ENCODE measurements around the gene NEK3. TPM values are rescaled to one million over a fixed set of nuclear protein-coding genes. Genes with fewer than 3 reads are reported as not detected.
"Not testable (repeated sequence)": the region's sequence is repeated elsewhere in the genome, so short reads cannot be mapped to it uniquely, and the experiment has no call there.

NEK3 gene
- total RNA-seq, 1 donor from 2014 or later: 11.9 TPM

- DNase-seq (ENCODE audit: low read depth): no peak
Measured at GRCh38 chr13:52118095-52118494, 41.3 kb downstream of the NEK3 start.

GRCh38 chr13:52112591-52112990, 46.8 kb downstream of the NEK3 start:
- DNase-seq (ENCODE audit: low read depth): no peak

- peak; percentile 77 for DNase-seq (ENCODE audit: low read depth)
Measured at GRCh38 chr13:52109116-52109670, 50.2 kb downstream of the NEK3 start.

GRCh38 chr13:52105841-52106240, 53.6 kb downstream of the NEK3 start:
- no peak for DNase-seq (ENCODE audit: low read depth)

GRCh38 chr13:52104624-52105023, 54.8 kb downstream of the NEK3 start:
- peak; percentile 76 for DNase-seq (ENCODE audit: low read depth)

- DNase-seq (ENCODE audit: low read depth): peak; percentile 40
Measured at GRCh38 chr13:52103386-52103785, 56.0 kb downstream of the NEK3 start.

GRCh38 chr13:52102423-52102822, 57.0 kb downstream of the NEK3 start:
- DNase-seq (ENCODE audit: low read depth): not testable (repeated sequence)

- DNase-seq (ENCODE audit: low read depth): no peak
Measured at GRCh38 chr13:52097197-52097596, 62.2 kb downstream of the NEK3 start.

GRCh38 chr13:52096748-52097147, 62.6 kb downstream of the NEK3 start:
- DNase-seq (ENCODE audit: low read depth): no peak

GRCh38 chr13:52096062-52096461, 63.3 kb downstream of the NEK3 start:
- no peak for DNase-seq (ENCODE audit: low read depth)

- DNase-seq (ENCODE audit: low read depth): no peak
Measured at GRCh38 chr13:52092087-52092486, 67.3 kb downstream of the NEK3 start.

- DNase-seq (ENCODE audit: low read depth): no peak
Measured at GRCh38 chr13:52091473-52091872, 67.9 kb downstream of the NEK3 start.

- DNase-seq (ENCODE audit: low read depth): peak; percentile 58
Measured at GRCh38 chr13:52085421-52085820, 74.0 kb downstream of the NEK3 start.

GRCh38 chr13:52084981-52085380, 74.4 kb downstream of the NEK3 start:
- not testable (repeated sequence) for DNase-seq (ENCODE audit: low read depth)

Other genes with a start within 250 kb of the NEK3 start
- gene ATP7B, start 148.1 kb downstream of the NEK3 start, total RNA-seq: 3.5 and 15.9 TPM in 2 replicates
- gene ALG11, start 147.2 kb downstream of the NEK3 start, total RNA-seq: 23.8 and 41.3 TPM in 2 replicates
- gene UTP14C, start 134.9 kb downstream of the NEK3 start, total RNA-seq: 12.7 and 35.0 TPM in 2 replicates
- gene NEK5, start 30.5 kb downstream of the NEK3 start, total RNA-seq: 0.17 and 1.4 TPM in 2 replicates
- 12.0 and 18.9 TPM in 2 replicates for gene THSD1, start 246.6 kb upstream of the NEK3 start, total RNA-seq

All from renal cortical epithelial cell (primary cell).